Endothelial cell of umbilical vein (primary cell): ENCODE data around the gene SPNS2. TPM values are rescaled to one million over a fixed set of nuclear protein-coding genes. Genes with fewer than 3 reads are reported as not detected.

Source experiments
- BruUV-seq: library from RNA; stranded (reverse); fragments of 400-500 nt; replicated peaks from 2 replicates; lab custom pipeline; 2021; lab: Mats Ljungman, UMichigan
- CTCF ChIA-PET: fragments of 300-600, 350-600 bp; sonication (Branson Sonifier 250); formaldehyde crosslinking; loops from one replicate; lab custom pipeline; 2021; ENCODE audit warnings: antibody characterized with exemption, inconsistent platforms; lab: Charles Lee
- POLR2A ChIA-PET: fragments of 300-600, 350-600 bp; sonication (Branson Sonifier 250); formaldehyde crosslinking; loops from one replicate; lab custom pipeline; 2021; ENCODE audit warnings: antibody characterized with exemption, inconsistent platforms; lab: Charles Lee
- DNase-seq: peaks from one replicate; pipeline ENCODE4 v3.0.0-alpha.2; 2011; ENCODE audit warnings: low read depth, low spot score
- FAIRE-seq: peaks from 2 replicates; lab custom pipeline; 2011; peaks lifted over from hg19 to GRCh38; lab: Jason Lieb, UNC
- H2AFZ ChIP-seq: 2 replicates; pipeline ENCODE4 v1.6.0; 2012; ENCODE audit warnings: low read depth, low read length, control low read depth, inconsistent platforms
- H3K27ac ChIP-seq: 2 replicates; pipeline ENCODE4 v1.5.1; 2011; ENCODE audit warnings: low read depth, mild to moderate bottlenecking, control low read depth, low read length, moderate library complexity; ENCODE audit not compliant: insufficient read depth
- H3K27me3 ChIP-seq, 2 experiments: 2 replicates each; pipeline versions ENCODE4 v1.6.0 to v1.6.1; 2011; ENCODE audit warnings: low read length in 2 of 2, mixed read lengths in 1 of 2; ENCODE audit not compliant: control insufficient read depth in 2 of 2, insufficient read depth in 2 of 2
- H3K36me3 ChIP-seq, 2 experiments: 2 replicates in 1 of 2; 3 replicates in 1 of 2; pipeline ENCODE4 v1.5.1; 2011; ENCODE audit warnings: low read length in 2 of 2, mild to moderate bottlenecking in 1 of 2, moderate library complexity in 1 of 2; ENCODE audit not compliant: control insufficient read depth in 2 of 2, insufficient read depth in 2 of 2; ENCODE audit errors: extremely low read depth in 1 of 2
- H3K4me1 ChIP-seq: 3 replicates; pipeline ENCODE4 v1.5.1; 2011; ENCODE audit warnings: mild to moderate bottlenecking, low read length; ENCODE audit not compliant: control insufficient read depth, insufficient read depth; ENCODE audit errors: extremely low read depth
- H3K4me2 ChIP-seq: 2 replicates; pipeline ENCODE4 v1.6.1; 2011; ENCODE audit warnings: low read length, control low read depth, mixed read lengths; ENCODE audit not compliant: insufficient read depth
- H3K4me3 ChIP-seq, 3 experiments: fragments of 200-600 bp in 1 of 3; sonication (generic), shearing (Covaris generic) in 1 of 3; replicated peaks in 1 of 3; 2 replicates each; pipeline ENCODE4 v1.5.1; 2011 to 2016; ENCODE audit warnings: control low read depth in 3 of 3, low read length in 3 of 3, mild to moderate bottlenecking in 2 of 3, inconsistent platforms in 1 of 3, low read depth in 1 of 3, moderate library complexity in 1 of 3; ENCODE audit not compliant: insufficient read depth in 1 of 3
- H3K79me2 ChIP-seq: 2 replicates; pipeline ENCODE4 v1.6.0; 2012; ENCODE audit warnings: low read length, inconsistent platforms; ENCODE audit not compliant: control insufficient read depth, insufficient read depth
- H3K9ac ChIP-seq: replicated peaks from 2 replicates; pipeline ENCODE3; 2011; ENCODE audit warnings: low read length, control low read depth; ENCODE audit not compliant: insufficient read depth; ENCODE audit errors: extremely low read depth
- H3K9me1 ChIP-seq: replicated peaks from 3 replicates; pipeline ENCODE4 v1.6.0; 2011; ENCODE audit warnings: mild to moderate bottlenecking, low read length; ENCODE audit not compliant: control insufficient read depth, insufficient read depth; ENCODE audit errors: extremely low read depth
- H3K9me3 ChIP-seq: replicated peaks from 2 replicates; pipeline ENCODE4 v1.5.1; 2012; ENCODE audit warnings: low read length, inconsistent platforms; ENCODE audit not compliant: control insufficient read depth, insufficient read depth
- H4K20me1 ChIP-seq: replicated peaks from 2 replicates; pipeline ENCODE3; 2011; ENCODE audit warnings: mild to moderate bottlenecking, low read length; ENCODE audit not compliant: control insufficient read depth, insufficient read depth; ENCODE audit errors: extremely low read depth
- EZH2 ChIP-seq: IDR thresholded peaks from 2 replicates; pipeline ENCODE4 v1.6.1; 2012; ENCODE audit warnings: borderline replicate concordance, low read depth, mild to moderate bottlenecking, moderate library complexity, low read length, inconsistent platforms; ENCODE audit not compliant: severe bottlenecking
- FOS ChIP-seq: IDR thresholded peaks from 2 replicates; pipeline ENCODE4 v1.6.1; 2011; ENCODE audit warnings: mild to moderate bottlenecking, low read length, moderate library complexity, borderline replicate concordance; ENCODE audit not compliant: insufficient read depth
- GATA2 ChIP-seq: IDR thresholded peaks from 2 replicates; pipeline ENCODE4 v1.7.0; 2011; ENCODE audit warnings: low read depth, mild to moderate bottlenecking, moderate library complexity, mixed read lengths, low read length; ENCODE audit not compliant: insufficient read length, insufficient read depth
- JUN ChIP-seq: IDR thresholded peaks from 2 replicates; pipeline ENCODE4 v1.6.1; 2011; ENCODE audit warnings: borderline replicate concordance, low read depth; ENCODE audit not compliant: insufficient read length, insufficient read depth
- MYC ChIP-seq: IDR thresholded peaks from one replicate; pipeline ENCODE4 v1.6.1; 2011; ENCODE audit warnings: mild to moderate bottlenecking, low read depth, low read length
- POLR2A ChIP-seq: IDR thresholded peaks from 2 replicates; pipeline ENCODE4 v1.6.1; 2012; ENCODE audit warnings: low read depth, mild to moderate bottlenecking, control low read depth, low read length
- POLR2AphosphoS5 ChIP-seq: IDR thresholded peaks from 2 replicates; pipeline ENCODE4 v1.6.1; 2012; ENCODE audit warnings: low read depth, mild to moderate bottlenecking, control low read depth, low read length, moderate library complexity; ENCODE audit not compliant: insufficient read depth
- dilution Hi-C: fragments of 300-500 bp; cut with MboI; formaldehyde crosslinking; loops from one replicate; pipeline ENCODE4 v1.15.0; 2019; ENCODE audit warnings: low sequenced_read_pairs; ENCODE audit not compliant: extremely low pct_ligation_motif_present
- intact Hi-C: fragments of 100-400 bp; cut with micrococcal nuclease; formaldehyde crosslinking; loops from one replicate; pipeline ENCODE4 v1.10.0; 2022
- polyA plus RNA-seq, 4 experiments: library from polyadenylated mRNA; depleted of rRNA in 3 of 4; stranded (reverse) in 3 of 4; unstranded in 1 of 4; fragments of >200 nt; gene quantifications; 2 replicates each; pipeline versions ENCODE4 v1.2.1 to v1.2.3, GENCODE V29; 2011 to 2012; ENCODE audit warnings: missing spikeins in 1 of 4
- total RNA-seq: library from RNA; stranded (reverse); gene quantifications from 2 replicates; pipeline ENCODE4 v1.2.3, GENCODE V29; 2021
- TF ChIP-seq, protein P1 (sequence below), 2 donors: IDR thresholded peaks; 1 replicate in 1 of 2; 2 replicates in 1 of 2; pipeline ENCODE4 v1.5.1; 2011; ENCODE audit warnings: low read length in 2 of 2, mild to moderate bottlenecking in 2 of 2, moderate library complexity in 2 of 2, control low read depth in 1 of 2, inconsistent platforms in 1 of 2, low read depth in 1 of 2; ENCODE audit not compliant: insufficient read depth in 1 of 2; ENCODE audit errors: extremely low read depth in 1 of 2
- TF ChIP-seq, protein P2 (sequence below): IDR thresholded peaks from 2 replicates; pipeline ENCODE4 v1.6.1; 2011; ENCODE audit not compliant: insufficient read depth, insufficient read length

Gene SPNS2
- total and polyA plus RNA-seq, 2 donors (not counting 3 experiments of a cell fraction or from before 2014, with no cell fraction given) = 70.2 to 77.3 TPM

DNA sequence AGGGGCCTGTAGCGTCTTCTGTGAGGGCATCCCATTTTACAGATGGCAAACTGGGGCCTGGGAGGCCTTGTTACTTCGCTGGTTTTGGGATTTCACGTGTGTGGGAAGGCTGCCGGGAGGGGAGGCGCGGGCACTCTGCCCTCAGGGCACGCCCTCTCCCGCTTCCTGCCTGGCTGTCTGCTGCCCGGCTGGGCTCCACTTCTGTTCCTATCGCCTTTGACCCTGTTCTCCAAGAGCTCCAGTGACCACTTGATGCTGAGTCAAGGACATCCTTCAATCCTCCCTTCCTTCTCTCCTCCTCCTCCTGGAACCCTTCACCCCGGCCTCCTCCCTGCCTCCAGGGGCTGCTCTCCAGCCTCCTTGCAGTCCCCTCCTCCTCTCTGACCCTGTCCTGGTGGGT, 48.9 kb upstream of the SPNS2 start:
- Histone ChIP-seq H2AFZ (no peak overlapping the region), H3K79me2 (no peaks in the 10 kb centered on the region), H3K9ac (no peak overlapping the region), H3K36me3 (no peaks in the 10 kb centered on the region), H3K4me2 (no peak overlapping the region), H3K4me3 (no peak overlapping the region), H3K27me3 (no peaks in the 10 kb centered on the region), H4K20me1 (no peaks in the 10 kb centered on the region), H3K9me3 (no peaks in the 10 kb centered on the region), H3K27ac (no peak overlapping the region), H3K9me1 (no peaks in the 10 kb centered on the region), H3K4me1 (no peaks in the 10 kb centered on the region)
- ChIA-PET POLR2A (no interaction called here), CTCF (interaction anchor here (1.1 kb wide), 1 partner anchor 32 kb away, joined by 3 read pairs; no protein-coding TSS in a partner anchor)
- no TSS peak for BruUV-seq
- TF ChIP-seq JUN (no peak), FOS (no peak), EZH2 (no peak), MYC (no peak), GATA2 (no peak), POLR2AphosphoS5 (no peak), POLR2A (no peak)
- TF ChIP-seq, protein P1, sequence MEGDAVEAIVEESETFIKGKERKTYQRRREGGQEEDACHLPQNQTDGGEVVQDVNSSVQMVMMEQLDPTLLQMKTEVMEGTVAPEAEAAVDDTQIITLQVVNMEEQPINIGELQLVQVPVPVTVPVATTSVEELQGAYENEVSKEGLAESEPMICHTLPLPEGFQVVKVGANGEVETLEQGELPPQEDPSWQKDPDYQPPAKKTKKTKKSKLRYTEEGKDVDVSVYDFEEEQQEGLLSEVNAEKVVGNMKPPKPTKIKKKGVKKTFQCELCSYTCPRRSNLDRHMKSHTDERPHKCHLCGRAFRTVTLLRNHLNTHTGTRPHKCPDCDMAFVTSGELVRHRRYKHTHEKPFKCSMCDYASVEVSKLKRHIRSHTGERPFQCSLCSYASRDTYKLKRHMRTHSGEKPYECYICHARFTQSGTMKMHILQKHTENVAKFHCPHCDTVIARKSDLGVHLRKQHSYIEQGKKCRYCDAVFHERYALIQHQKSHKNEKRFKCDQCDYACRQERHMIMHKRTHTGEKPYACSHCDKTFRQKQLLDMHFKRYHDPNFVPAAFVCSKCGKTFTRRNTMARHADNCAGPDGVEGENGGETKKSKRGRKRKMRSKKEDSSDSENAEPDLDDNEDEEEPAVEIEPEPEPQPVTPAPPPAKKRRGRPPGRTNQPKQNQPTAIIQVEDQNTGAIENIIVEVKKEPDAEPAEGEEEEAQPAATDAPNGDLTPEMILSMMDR (IDR thresholded peaks at IDR 0.05; ENCODE audit: extremely low read depth in 1 of 2, insufficient read depth in 1 of 2, low read depth in 1 of 2, low read length in 2 of 2) = no peak
- TF ChIP-seq, protein P2, sequence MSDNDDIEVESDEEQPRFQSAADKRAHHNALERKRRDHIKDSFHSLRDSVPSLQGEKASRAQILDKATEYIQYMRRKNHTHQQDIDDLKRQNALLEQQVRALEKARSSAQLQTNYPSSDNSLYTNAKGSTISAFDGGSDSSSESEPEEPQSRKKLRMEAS = no peak
- DNase-seq (no peak), FAIRE-seq (no peak)
- intact Hi-C loops = no loop called here
- dilution Hi-C loops = no loop called here
